HepG2 (cell line): ENCODE results near the gene MBOAT7. TPM values are rescaled to one million over a fixed set of nuclear protein-coding genes. Genes with fewer than 3 reads are reported as not detected.

Source experiments
- ATAC-seq: fragments of 200-7000 bp; cut with Tn5 transposase; 3 replicates; pipeline ENCODE4 v1.9.1; 2020; ENCODE audit warnings: mild to moderate bottlenecking, moderate library complexity
- BruUV-seq: library from RNA; stranded (reverse); fragments of 400-500 nt; replicated peaks from 2 replicates; lab custom pipeline; 2021; lab: Mats Ljungman, UMichigan
- CTCF ChIA-PET: fragments of 300-600 bp; formaldehyde crosslinking; extraction: SDS; loops from one replicate; lab custom pipeline; 2021; ENCODE audit warnings: low total read pairs, inconsistent platforms, low intra/inter-chr PET ratio; lab: Yijun Ruan, JAX
- POLR2A ChIA-PET: fragments of 350-600 bp; sonication (Branson Sonifier 250); formaldehyde crosslinking; loops from one replicate; lab custom pipeline; 2020; ENCODE audit warnings: antibody characterized with exemption, inconsistent platforms; lab: Yijun Ruan, JAX
- DNase-seq: peaks from one replicate; pipeline ENCODE4 v3.0.0-alpha.2; 2015; ENCODE audit warnings: low spot score
- FAIRE-seq: peaks from 3 replicates; lab custom pipeline; 2011; peaks lifted over from hg19 to GRCh38; lab: Jason Lieb, UNC
- H2AFZ ChIP-seq: one replicate; pipeline ENCODE4 v1.6.1; 2011; ENCODE audit warnings: low read length, inconsistent platforms
- H3K27ac ChIP-seq: fragments of 300-600 bp; 3 replicates; pipeline ENCODE4 v1.8.0; 2011; ENCODE audit warnings: mixed run types, mild to moderate bottlenecking, mixed read lengths, low read length, inconsistent platforms; ENCODE audit not compliant: insufficient read depth; ENCODE audit errors: extremely low read length
- H3K27me3 ChIP-seq, 2 experiments: fragments of 200-600 bp in 1 of 2; 2 replicates in 1 of 2; 3 replicates in 1 of 2; pipeline versions ENCODE4 v1.6.0 to v1.8.0; 2011; ENCODE audit warnings: low read length in 2 of 2, mild to moderate bottlenecking in 2 of 2, moderate library complexity in 2 of 2, inconsistent platforms in 1 of 2; ENCODE audit not compliant: insufficient read depth in 2 of 2, control insufficient read depth in 1 of 2
- H3K36me3 ChIP-seq, 2 experiments: fragments of 200-600 bp in 1 of 2; replicated peaks in 1 of 2; 2 replicates in 1 of 2; 3 replicates in 1 of 2; pipeline versions ENCODE4 v1.5.1 to v1.8.0; 2011; ENCODE audit warnings: low read length in 2 of 2, inconsistent platforms in 1 of 2; ENCODE audit not compliant: insufficient read depth in 2 of 2, control insufficient read depth in 1 of 2
- H3K4me1 ChIP-seq: 2 replicates; pipeline ENCODE4 v1.5.1; 2012; ENCODE audit warnings: low read length, inconsistent platforms; ENCODE audit not compliant: insufficient read depth
- H3K4me2 ChIP-seq: 2 replicates; pipeline ENCODE4 v1.6.0; 2011; ENCODE audit warnings: low read depth, low read length, inconsistent platforms
- H3K4me3 ChIP-seq, 3 experiments: fragments of 200-600 bp in 1 of 3; sonication (generic), shearing (Covaris generic) in 1 of 3; replicated peaks in 1 of 3; 2 replicates each; pipeline ENCODE4 v1.5.1; 2011 to 2016; ENCODE audit warnings: low read length in 3 of 3, inconsistent platforms in 2 of 3, low read depth in 2 of 3, mild to moderate bottlenecking in 2 of 3, control low read depth in 1 of 3, mixed read lengths in 1 of 3; ENCODE audit not compliant: insufficient read depth in 1 of 3
- H3K79me2 ChIP-seq: one replicate; pipeline ENCODE4 v1.6.1; 2011; ENCODE audit warnings: low read length, inconsistent platforms; ENCODE audit not compliant: insufficient read depth
- H3K9ac ChIP-seq: 2 replicates; pipeline ENCODE4 v1.6.0; 2011; ENCODE audit warnings: mild to moderate bottlenecking, low read depth, low read length, inconsistent platforms; ENCODE audit not compliant: insufficient read depth
- H3K9me3 ChIP-seq: 2 replicates; pipeline ENCODE4 v1.5.1; 2012; ENCODE audit warnings: mild to moderate bottlenecking, low read length
- H4K20me1 ChIP-seq: 2 replicates; pipeline ENCODE4 v1.6.0; 2011; ENCODE audit warnings: inconsistent platforms, mild to moderate bottlenecking, low read length, moderate library complexity; ENCODE audit not compliant: insufficient read depth
- AGO2 ChIP-seq: fragments of 200-400 bp; formaldehyde crosslinking; optimal IDR thresholded peaks from 2 replicates; pipeline ENCODE3; 2017; ENCODE audit warnings: mild to moderate bottlenecking, low read depth, low read length, moderate library complexity
- GTF2F1 ChIP-seq: fragments of 150-350 bp; IDR thresholded peaks from 2 replicates; pipeline ENCODE4 v1.6.1; 2014; ENCODE audit warnings: low read length
- KLF12 ChIP-seq: sonication (generic); formaldehyde crosslinking; IDR thresholded peaks from 2 replicates; pipeline ENCODE4 v1.4.0; 2020; ENCODE audit warnings: missing genetic modification reagents, borderline replicate concordance
- POLR2A ChIP-seq, 2 experiments: IDR thresholded peaks; 2 replicates each; pipeline ENCODE4 v1.6.1; 2011; ENCODE audit warnings: low read depth in 2 of 2, low read length in 2 of 2, mild to moderate bottlenecking in 1 of 2, moderate library complexity in 1 of 2; ENCODE audit not compliant: insufficient read depth in 1 of 2
- POLR2AphosphoS5 ChIP-seq: IDR thresholded peaks from 2 replicates; pipeline ENCODE4 v1.6.1; 2012; ENCODE audit warnings: low read depth, low read length
- ZNF317 ChIP-seq: sonication (generic); formaldehyde crosslinking; IDR thresholded peaks from 2 replicates; pipeline ENCODE4 v1.5.0; 2020; ENCODE audit warnings: mild to moderate bottlenecking, missing genetic modification reagents
- ZNF589 ChIP-seq: sonication (generic); formaldehyde crosslinking; conservative IDR thresholded peaks from 2 replicates; pipeline ENCODE4 v1.8.0; 2022; ENCODE audit warnings: mild to moderate bottlenecking, moderate library complexity, missing genetic modification reagents
- ZNF644 ChIP-seq: IDR thresholded peaks from 2 replicates; pipeline ENCODE4 v1.6.1; 2016; ENCODE audit warnings: low read depth
- ZNF768 ChIP-seq: sonication (generic); formaldehyde crosslinking; IDR thresholded peaks from 2 replicates; pipeline ENCODE4 v1.4.0; 2020; ENCODE audit warnings: missing genetic modification reagents
- ZNF816 ChIP-seq: sonication (generic); formaldehyde crosslinking; IDR thresholded peaks from 2 replicates; pipeline ENCODE4 v1.8.0; 2022; ENCODE audit warnings: missing genetic modification reagents, mild to moderate bottlenecking, borderline replicate concordance
- WGBS: methylation state at CpG from one replicate; pipeline ENCODE4 v1.1.6; 2017; ENCODE audit warnings: low lambda C conversion rate; 5-methylcytosine and 5-hydroxymethylcytosine counted together
- in situ Hi-C: cut with HindIII; loops from 2 replicates; pipeline ENCODE4 v1.10.0; 2017; ENCODE audit warnings: low pct_unique_long_range_greater_than_20kb; ENCODE audit not compliant: extremely low pct_ligation_motif_present
- intact Hi-C: fragments of 100-400 bp; cut with micrococcal nuclease; formaldehyde crosslinking; loops from one replicate; pipeline ENCODE4 v1.10.0; 2022; ENCODE audit not compliant: unreplicated experiment
- polyA plus RNA-seq, 8 experiments: library from polyadenylated mRNA; depleted of rRNA in 3 of 8; stranded (reverse) in 7 of 8; unstranded in 1 of 8; fragments of >200 nt; fragmentation: Illumina TruSeq in 4 of 8; extraction: Trizol in 4 of 8; gene quantifications; 2 replicates each; pipeline versions ENCODE4 v1.2.1 to v1.2.3, GENCODE V29; 2011 to 2016; ENCODE audit warnings: low read depth in 4 of 8, missing spikeins in 1 of 8, mixed read lengths in 1 of 8; ENCODE audit not compliant: insufficient read depth in 1 of 8
- total RNA-seq, 5 experiments: library from RNA; depleted of rRNA; stranded (reverse); fragments of >200 nt; fragmentation: Illumina TruSeq; extraction: Trizol; gene quantifications; 2 replicates each; pipeline ENCODE4 v1.2.3, GENCODE V29; 2016; ENCODE audit warnings: low read depth in 1 of 5
- TF ChIP-seq, protein P1 (sequence below): sonication (generic); formaldehyde crosslinking; IDR thresholded peaks from 2 replicates; pipeline ENCODE4 v1.5.1; 2020; ENCODE audit warnings: missing genetic modification reagents, mild to moderate bottlenecking, borderline replicate concordance

MBOAT7 gene
- total and polyA plus RNA-seq, 2 of the 13 experiments (the other 11 are each of a cell fraction or from before 2014, with no cell fraction given), result 22.2 to 25.5 TPM

DNA sequence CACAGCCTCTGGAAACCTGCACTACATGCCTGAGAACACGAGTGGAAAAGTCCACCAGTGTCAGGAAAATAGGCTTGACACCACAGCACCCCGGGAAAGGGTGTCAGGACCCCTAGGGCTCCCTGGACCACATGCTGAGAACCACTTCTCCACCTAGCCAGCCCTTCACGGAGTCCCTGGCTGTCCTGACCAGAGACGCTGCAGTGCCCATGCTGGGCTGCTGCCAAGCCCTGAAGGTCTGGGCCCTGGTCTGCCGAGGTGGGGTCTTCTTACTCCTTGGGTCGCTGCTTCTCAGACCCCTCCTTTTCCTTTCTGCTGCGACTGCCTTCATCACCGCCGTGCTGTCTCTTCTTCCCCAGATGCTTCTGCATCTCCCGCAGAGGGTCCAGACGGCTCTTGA lies 32.9 kb downstream of the MBOAT7 start:
- ATAC-seq (no peak), DNase-seq (no peak), FAIRE-seq (no peak)
- TF ChIP-seq ZNF816 (no peak), GTF2F1 (no peak), ZNF644 (CRISPR knock-in tag) (no peak), ZNF317 (CRISPR knock-in tag) (no peak), ZNF589 (CRISPR knock-in tag) (no peak), KLF12 (CRISPR knock-in tag) (no peak), POLR2A (IDR thresholded peaks at IDR 0.05; ENCODE audit: insufficient read depth in 1 of 2, low read depth in 2 of 2, low read length in 2 of 2) (peak in 1 of 2 experiments; percentile 28; a peak in 1 of 4 replicates), ZNF768 (CRISPR knock-in tag) (peak; percentile 45; the same call in 1 of the 2 replicates), POLR2AphosphoS5 (peak; percentile 33; the same call in 1 of the 2 replicates), AGO2 (peak; percentile 59)
- TF ChIP-seq, protein P1, sequence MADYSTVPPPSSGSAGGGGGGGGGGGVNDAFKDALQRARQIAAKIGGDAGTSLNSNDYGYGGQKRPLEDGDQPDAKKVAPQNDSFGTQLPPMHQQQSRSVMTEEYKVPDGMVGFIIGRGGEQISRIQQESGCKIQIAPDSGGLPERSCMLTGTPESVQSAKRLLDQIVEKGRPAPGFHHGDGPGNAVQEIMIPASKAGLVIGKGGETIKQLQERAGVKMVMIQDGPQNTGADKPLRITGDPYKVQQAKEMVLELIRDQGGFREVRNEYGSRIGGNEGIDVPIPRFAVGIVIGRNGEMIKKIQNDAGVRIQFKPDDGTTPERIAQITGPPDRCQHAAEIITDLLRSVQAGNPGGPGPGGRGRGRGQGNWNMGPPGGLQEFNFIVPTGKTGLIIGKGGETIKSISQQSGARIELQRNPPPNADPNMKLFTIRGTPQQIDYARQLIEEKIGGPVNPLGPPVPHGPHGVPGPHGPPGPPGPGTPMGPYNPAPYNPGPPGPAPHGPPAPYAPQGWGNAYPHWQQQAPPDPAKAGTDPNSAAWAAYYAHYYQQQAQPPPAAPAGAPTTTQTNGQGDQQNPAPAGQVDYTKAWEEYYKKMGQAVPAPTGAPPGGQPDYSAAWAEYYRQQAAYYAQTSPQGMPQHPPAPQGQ (CRISPR knock-in tag), result no peak
- Histone ChIP-seq H4K20me1 (no peaks in the 10 kb centered on the region), H3K9me3 (no peaks in the 10 kb centered on the region), H3K27me3 (no peaks in the 10 kb centered on the region; a peak in 1 of 5 replicates), H3K4me1 (peaks cover 13% of the 10 kb centered on the region), H3K9ac (no peak overlapping the region), H3K79me2 (peaks cover 13% of the 10 kb centered on the region), H3K4me3 (no peak overlapping the region), H3K27ac (no peak overlapping the region), H2AFZ (no peak overlapping the region), H3K36me3 (peaks cover 21 to 64% of the 10 kb centered on the region in 2 experiments), H3K4me2 (no peak overlapping the region)
- WGBS, result 97% methylated on average over 10 of the region's 11 CpGs
- in situ Hi-C loops, result no loop called here
- ChIA-PET POLR2A (interaction anchor here (0.9 to 2.1 kb wide), 2 partner anchors 20 to 34 kb away, joined by 3 to 10 read pairs; partner anchors contain the start of genes CNOT3 and TSEN34), CTCF (no interaction called here)
- BruUV-seq, result no TSS peak
- intact Hi-C loops, result no loop called here
